LNCAP (cell line): ENCODE data around the gene PARP14.

Source experiments
- CTCF ChIP-seq: fragments of 450-650 bp; IDR thresholded peaks from 2 replicates; pipeline ENCODE4 v1.5.1; 2017; ENCODE audit warnings: mild to moderate bottlenecking

PARP14 gene

GRCh38 chr3:122766430-122766829, 85.8 kb downstream of the PARP14 start:
- TF ChIP-seq CTCF: no peak

GRCh38 chr3:122767540-122768372, 87.1 kb downstream of the PARP14 start:
- TF ChIP-seq CTCF: no peak

- no peak for TF ChIP-seq CTCF
Observed at GRCh38 chr3:122770521-122771202, 90.0 kb downstream of the PARP14 start.

- no peak for TF ChIP-seq CTCF
Observed at GRCh38 chr3:122772827-122773226, 92.2 kb downstream of the PARP14 start.

GRCh38 chr3:122773944-122774509, 93.4 kb downstream of the PARP14 start:
- no peak for TF ChIP-seq CTCF

GRCh38 chr3:122774564-122774963, 93.9 kb downstream of the PARP14 start:
- no peak for TF ChIP-seq CTCF

- no peak for TF ChIP-seq CTCF
Observed at GRCh38 chr3:122776675-122777468, 96.2 kb downstream of the PARP14 start.
